Erythroblast (primary cell): ENCODE results near the gene AGPAT2.

ENCODE experiments used
- DNase-seq, 2 experiments: peaks; one replicate each; lab custom pipeline; 2025; lab: John Stamatoyannopoulos, UW
- GATA1 ChIP-seq: IDR thresholded peaks from 2 replicates; pipeline ENCODE4 v1.6.1; 2011; ENCODE audit warnings: low read depth, mild to moderate bottlenecking, control low read depth, low read length, moderate library complexity
- POLR2A ChIP-seq: IDR thresholded peaks from 2 replicates; pipeline ENCODE4 v1.6.1; 2011; ENCODE audit warnings: mild to moderate bottlenecking, low read length

The AGPAT2 gene

GRCh38 chr9:136656795-136657611 is 30.3 kb downstream of the AGPAT2 start:
- no peak for TF ChIP-seq POLR2A
- TF ChIP-seq GATA1, result no peak
- DNase-seq, result no peak

DNA sequence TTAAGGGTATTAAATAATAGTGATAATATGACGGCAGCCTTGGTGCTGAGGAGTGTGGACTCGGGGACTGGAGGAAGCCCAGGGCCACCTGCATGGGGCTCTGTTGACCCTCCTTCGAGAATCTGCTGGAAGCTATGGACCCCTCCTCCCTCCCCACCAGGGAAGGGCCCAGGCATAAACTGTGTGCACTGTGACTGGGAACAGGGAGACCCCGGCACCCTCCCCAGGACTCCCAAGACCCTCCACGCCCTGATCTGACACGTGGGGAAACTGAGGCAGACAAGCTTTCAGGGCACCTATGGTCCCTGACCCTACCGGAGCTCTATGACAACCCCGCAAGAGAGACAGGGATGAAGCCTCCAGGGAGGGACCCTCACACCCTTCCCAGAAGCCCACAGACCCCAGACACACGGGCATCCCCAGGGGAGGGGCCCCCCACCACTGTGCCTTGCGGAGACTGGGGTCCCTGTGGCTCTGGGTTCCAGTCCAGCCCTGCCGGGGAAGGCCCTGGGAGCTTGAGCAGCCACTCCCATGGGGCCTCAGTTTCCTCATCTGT is 31.0 kb downstream of the AGPAT2 start:
- TF ChIP-seq GATA1, result no peak
- no peak for TF ChIP-seq POLR2A
- no peak for DNase-seq

GRCh38 chr9:136655536-136656182 is 31.6 kb downstream of the AGPAT2 start:
- DNase-seq, result no peak
- TF ChIP-seq GATA1 (no peak), POLR2A (no peak)

DNA sequence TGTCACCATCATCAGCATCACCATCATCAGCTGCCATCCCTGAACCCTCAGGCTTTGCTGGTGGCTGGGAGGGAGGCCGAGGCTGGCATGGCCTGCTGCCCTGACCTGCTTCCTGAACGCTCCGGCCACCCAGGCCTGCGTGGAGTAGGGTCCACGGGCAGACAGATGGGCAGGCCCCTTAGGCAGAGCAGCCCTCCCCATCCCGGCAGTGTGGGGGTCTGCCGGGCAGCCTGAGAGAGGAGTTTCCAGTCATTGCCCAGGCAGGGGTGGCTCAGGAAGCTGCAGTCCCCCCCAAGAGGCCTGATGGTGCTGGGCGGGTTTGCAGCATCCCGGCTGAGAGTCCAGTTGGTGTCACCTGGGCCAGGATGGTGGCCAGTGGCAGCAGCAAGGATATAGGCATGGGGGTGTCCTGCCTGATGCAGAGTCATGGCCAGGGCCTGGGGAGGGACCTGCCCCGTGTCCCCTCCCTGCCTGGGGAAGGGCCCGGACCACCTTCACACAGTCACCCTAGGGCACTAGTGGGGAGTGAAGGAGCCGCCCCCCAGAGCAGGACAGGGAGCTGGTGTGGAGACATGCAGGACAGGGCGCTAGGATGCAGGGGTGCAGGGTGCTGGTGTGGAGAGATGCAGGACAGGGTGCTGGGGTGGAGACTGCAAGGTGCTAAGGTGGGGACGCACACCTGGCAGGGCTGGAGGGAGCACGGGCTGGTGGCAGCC is 32.3 kb downstream of the AGPAT2 start:
- TF ChIP-seq GATA1, result no peak
- no peak for TF ChIP-seq POLR2A
- DNase-seq, result no peak

DNA sequence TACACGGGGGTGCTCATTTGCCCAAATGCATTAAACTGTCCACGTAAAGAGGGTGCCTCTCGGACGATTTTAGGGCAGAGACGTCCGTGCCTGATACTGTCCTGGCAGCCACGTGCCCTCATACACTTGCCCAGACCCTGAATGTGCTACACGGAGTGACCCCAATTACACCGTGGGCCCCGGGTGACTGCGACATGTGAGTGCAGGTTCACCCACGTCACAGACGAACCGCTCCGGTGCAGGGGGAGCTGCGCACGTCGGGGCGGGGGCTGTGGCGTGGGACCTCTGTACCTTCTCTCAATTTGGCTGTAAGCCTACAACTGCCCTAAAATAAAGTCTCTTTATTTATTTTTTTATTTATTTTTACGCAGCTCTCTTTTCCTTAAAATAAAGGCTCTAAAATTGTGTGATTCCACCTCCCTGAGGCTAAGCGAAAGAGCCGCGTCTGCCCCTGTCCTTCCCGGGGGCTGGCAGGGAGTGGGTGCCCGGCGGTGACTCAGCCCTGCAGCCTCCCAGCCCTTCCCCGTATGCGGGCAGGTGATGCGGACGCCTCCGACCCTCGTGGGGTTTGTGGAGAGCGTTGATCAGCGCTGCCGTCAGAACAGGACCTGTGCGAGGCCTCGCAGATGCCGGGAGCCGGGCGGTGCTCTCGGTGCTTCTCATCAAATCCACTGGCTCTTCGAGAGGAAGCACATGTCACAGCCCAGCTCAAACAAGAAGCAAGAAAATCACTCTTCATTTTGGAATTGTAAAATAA is 33.8 kb downstream of the AGPAT2 start:
- TF ChIP-seq POLR2A (no peak), GATA1 (no peak)
- no peak for DNase-seq

DNA sequence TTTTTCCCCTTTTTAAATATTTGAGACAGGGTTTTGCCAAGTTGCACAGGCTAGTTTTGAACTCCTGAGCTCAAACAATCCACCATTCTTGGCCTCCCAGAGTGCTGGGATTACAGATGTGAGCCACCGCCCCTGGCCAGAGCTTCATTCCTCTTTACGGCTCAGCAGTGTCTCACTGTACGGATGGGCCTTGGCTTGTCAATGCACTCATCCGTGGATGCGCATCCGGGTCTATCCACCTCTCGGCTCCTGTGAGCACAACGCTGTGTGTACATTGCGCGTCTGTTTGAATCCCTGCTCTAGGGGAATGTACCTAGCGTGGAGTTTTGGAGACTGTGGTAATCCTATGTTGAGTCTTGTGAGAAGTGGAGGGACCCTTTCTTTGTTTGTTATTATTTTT is 35.4 kb downstream of the AGPAT2 start:
- TF ChIP-seq POLR2A, result no peak
- no peak for TF ChIP-seq GATA1
- no peak for DNase-seq

DNA sequence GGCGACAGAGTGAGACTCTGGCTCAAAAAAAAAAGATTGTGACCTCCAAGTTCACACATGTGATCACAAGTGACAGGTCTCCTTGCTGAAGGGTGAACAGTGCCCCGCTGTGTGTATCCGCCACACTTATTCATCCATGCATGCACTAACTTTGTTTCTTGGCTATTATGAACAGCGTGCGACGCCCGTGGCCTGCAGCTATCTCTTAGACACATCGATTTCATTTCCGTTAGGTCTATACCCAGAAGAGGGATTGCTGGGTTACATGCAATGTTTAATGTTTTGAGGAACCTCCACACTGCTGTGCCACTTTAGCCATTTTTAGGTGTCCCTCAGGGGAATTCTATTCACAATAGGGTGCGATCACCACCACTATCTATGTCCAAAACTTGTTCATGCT is 36.6 kb downstream of the AGPAT2 start:
- TF ChIP-seq GATA1 (no peak), POLR2A (no peak)
- DNase-seq, result no peak

GRCh38 chr9:136650021-136650420 is 37.2 kb downstream of the AGPAT2 start:
- no peak for DNase-seq
- TF ChIP-seq GATA1 (no peak), POLR2A (no peak)

DNA sequence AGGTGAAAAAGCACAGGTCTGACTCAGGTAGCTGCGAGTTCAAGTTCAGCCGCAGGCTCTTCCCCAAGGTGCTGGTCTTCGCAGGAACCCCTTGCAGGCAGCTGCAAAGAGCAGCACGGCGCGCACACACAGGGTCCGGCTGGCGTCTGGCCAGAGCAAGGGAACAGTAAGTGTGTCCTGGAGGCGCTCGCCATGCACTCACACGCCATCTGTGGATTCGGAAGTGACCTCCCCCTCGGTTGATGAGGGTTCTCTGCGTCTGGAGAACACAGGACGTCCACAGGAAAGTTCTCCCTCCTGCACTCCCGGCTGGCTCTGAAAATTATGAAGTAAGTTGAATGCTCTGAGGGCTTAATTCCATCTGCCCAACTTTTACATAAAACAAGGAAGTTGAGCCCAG is 38.5 kb downstream of the AGPAT2 start:
- TF ChIP-seq POLR2A (no peak), GATA1 (no peak)
- no peak for DNase-seq

GRCh38 chr9:136646827-136647711 is 40.2 kb downstream of the AGPAT2 start:
- no peak for DNase-seq
- TF ChIP-seq POLR2A, result no peak
- no peak for TF ChIP-seq GATA1

DNA sequence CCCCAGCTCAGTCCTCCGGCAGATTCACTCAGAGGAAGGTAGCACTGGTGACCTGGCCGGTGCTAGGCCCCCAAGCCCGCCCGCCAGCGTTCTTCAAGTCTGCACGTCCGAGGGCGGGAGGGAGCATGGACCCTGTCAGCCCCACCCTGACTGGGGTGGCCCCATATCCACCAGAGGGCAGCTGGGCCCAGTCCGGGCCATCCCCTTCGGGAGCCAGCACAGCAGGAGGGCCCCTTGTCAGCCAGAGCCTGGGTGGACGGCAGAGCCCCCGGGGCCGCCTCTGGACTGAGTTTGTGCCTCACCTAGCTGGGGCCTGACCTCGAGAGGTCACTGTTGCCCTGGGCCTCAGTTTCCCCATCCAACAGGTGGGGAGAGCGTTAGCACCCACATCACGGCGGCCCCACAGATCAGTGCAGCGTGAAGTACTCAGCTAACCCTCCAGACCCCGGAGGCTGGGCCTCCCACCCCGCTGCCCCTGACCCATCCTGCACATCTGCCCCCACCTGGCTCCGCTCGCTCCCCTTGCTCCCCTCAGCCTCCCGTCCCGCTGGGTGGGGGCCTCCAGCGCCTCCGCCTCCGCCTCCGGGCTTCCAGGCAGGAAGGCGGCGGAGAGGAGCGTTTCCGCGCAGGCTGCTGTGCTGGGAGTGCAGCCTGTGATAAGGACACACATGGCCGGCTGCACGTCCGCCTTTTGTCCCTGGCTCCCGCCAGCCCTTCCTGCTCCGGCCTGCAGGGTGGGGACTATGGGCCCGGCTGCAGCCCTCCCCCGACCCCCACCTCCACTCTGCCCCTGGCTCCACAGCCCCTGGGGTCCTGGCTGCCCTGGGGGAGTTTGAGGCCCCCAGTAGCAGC is 41.1 kb downstream of the AGPAT2 start:
- TF ChIP-seq GATA1 (no peak), POLR2A (peak; percentile 21)
- DNase-seq, result peak; percentile 52 to 73

GRCh38 chr9:136645352-136645902 is 41.8 kb downstream of the AGPAT2 start:
- DNase-seq, result peak in 1 of 2 experiments; percentile 50
- no peak for TF ChIP-seq POLR2A
- TF ChIP-seq GATA1, result no peak
